Ramos (cell line): ENCODE measurements around the gene SNU13.
"Not testable (repeated sequence)": the region's sequence is repeated elsewhere in the genome, so short reads cannot be mapped to it uniquely, and the experiment has no call there.

Experiments used
- in situ Hi-C: fragments of 300-500 bp; cut with MboI; formaldehyde crosslinking; loops from one replicate; pipeline ENCODE4 v1.14.3; 2022; ENCODE audit warnings: low sequenced_read_pairs; ENCODE audit not compliant: unreplicated experiment

SNU13 gene

GRCh38 chr22:41688365-41689211, at the start of gene SNU13:
Gene SNU13, minus strand, starts transcription at chr22:41688867. Its CDS starts 71 bp downstream, at chr22:41688796.
- in situ Hi-C loops: no loop called here

- in situ Hi-C loops: not testable (repeated sequence)
These were observed 44.6 kb upstream of the SNU13 start for GRCh38 chr22:41733241-41733640.

- in situ Hi-C loops: no loop called here
These were observed 43.6 kb upstream of the SNU13 start for GRCh38 chr22:41732096-41732772.

DNA sequence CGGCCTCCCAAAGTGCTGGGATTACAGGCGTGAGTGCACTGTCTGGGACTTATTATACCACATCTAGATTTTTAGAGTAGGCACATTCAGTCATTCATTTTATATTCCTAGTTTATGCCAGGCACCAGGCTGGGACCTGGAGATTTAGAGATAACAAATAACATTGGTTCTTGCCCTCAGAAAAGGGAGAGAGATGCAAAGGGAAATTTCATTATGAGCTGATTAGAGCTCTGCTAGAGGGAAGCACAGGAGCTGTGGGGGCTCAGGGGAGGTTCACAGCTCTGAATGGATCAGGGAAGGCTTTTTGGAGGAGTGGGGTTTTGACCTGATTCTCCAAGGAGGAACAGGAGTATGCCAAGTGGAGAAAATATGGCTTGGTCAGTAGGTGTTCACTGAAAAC, 42.9 kb upstream of the SNU13 start:
- in situ Hi-C loops: no loop called here

DNA sequence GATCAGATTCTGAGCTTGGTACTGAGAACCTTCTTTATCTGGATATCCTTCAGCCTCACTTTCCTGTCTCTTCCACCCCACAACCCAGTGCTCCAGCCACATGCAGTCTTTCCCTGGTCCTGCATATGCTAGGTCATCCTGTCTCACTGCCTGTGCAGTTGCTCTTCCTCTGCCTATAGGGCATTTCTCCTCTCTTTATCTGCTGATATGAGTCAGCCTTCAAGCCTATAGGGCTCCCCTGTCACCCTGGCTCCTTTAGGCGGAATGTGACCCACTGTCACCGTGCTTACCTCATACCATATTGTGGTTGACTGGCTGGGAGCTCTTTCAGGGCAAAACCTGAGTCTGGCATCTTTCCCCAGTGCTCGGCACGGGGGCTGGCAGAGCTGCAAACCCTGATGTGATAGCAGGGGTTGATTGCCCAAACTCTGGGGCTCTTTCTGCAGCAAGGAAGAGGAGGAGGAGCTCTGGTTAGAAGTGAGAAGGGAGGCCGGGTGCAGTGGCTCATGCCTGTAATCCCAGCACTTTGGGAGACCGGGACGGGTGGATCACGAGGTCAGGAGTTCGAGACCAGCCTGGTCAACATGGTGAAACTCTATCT, 36.9 kb upstream of the SNU13 start:
- in situ Hi-C loops: no loop called here

DNA sequence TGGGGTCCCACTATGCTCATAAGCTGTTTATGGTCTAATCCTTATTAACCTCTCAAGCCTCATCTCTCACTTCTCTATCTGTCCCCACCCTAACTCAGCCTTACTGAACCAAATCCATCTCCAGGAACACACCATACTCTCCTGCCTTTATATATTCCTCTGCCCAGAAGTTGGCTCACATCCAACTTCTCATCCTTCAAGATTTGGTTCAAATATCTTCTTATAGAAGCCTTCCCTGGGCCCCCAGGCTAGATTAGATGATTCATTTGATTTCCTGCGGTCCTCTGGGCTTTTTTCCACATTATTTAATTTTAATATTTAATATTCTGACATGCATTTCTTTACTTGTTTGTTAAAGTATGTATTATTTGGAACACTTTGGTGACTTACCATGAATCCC, 33.8 kb upstream of the SNU13 start:
- in situ Hi-C loops: no loop called here

DNA sequence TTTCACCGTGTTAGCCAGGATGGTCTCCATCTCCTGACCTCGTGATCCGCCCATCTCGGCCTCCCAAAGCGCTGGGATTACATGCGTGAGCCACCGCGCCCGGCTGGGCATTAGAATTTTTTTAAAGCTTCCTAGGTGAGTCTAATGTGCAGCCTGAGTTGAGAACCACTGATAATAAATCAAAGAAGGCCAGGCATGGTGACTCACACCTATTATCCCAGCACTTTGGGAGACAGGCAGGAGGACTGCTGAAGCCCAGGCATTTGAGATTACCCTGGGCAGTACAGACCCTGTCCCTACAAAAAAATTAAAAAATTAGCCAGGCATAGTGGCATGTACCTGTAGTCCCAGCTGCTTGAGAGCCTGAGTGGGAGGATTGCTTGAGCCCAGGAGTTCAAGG, 24.3 kb upstream of the SNU13 start:
- in situ Hi-C loops: no loop called here

DNA sequence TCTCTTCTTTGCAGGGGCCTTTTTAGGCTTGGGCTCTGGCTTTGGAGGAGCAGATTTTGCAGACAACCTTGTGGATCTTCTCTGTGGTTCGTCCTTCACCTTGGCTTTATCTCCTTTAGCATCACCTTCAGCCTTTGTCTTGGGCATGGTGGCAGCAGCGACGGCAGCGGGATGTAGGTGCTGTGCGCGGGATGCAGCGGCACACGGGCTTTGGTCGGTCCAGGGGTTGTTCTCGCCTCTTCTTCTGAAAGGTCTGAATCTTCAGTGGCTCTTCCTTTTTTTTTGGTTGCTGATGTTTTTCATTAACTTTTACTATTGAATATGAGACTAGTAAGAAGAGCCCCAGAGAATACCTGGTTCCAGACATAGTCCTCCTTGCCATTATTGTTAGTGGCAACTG, 20.7 kb upstream of the SNU13 start:
- in situ Hi-C loops: no loop called here

GRCh38 chr22:41702763-41703162, 14.1 kb upstream of the SNU13 start:
- in situ Hi-C loops: no loop called here

DNA sequence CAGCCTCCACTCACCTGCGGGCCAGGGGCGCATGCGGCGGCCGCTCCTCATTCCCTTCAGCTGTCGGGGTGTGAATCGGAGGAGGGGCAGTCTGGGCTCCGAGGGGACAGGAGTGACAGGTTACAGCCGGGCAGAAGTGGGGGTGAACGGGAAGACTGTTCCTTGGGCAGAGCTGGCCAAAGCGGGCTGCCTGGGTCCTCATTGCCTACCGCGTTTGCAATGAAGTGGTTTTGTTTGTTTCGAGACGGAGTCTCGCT, 11.4 kb upstream of the SNU13 start:
- in situ Hi-C loops: no loop called here

GRCh38 chr22:41699264-41700107, 10.8 kb upstream of the SNU13 start, which contains the start of gene MEI1:
Gene MEI1, plus strand, starts transcription at chr22:41699503. Its CDS starts 36 bp downstream, at chr22:41699539.
- in situ Hi-C loops: loop anchor here (5.0 kb wide), 1 partner anchor 243 kb away; no protein-coding TSS in a partner anchor

DNA sequence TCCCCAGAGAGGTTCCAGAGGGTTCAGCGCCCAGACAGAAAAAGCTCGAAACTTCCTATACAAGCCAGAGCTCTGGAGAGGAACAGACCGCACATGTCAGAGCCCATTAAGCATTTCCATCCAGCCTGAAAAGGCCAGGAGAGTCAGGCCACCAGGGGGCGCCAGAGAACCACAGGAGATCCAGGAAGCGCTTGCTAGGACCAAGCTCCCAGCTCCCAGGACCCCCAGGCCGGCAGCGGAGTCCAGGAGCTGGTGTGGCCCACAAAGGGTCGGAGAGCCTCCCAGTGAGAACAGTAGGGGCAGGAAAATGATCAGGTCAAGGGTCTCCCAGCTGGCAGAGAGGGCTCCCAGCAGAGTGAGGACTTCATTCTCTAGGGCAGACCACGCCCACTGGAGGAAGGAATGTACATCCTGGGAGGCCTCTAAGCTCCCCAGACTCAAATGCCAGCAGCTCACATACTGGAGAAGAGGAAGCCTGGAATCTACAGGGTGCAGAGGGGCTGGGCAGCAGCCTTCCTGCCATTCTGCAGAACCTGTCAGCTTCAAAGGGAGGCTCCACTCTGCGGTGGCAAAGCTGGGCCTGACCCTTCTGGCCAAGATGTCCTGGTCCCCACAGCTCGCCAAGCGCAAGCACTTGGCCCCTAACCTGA, 8.6 kb upstream of the SNU13 start:
- in situ Hi-C loops: loop anchor here (5.0 kb wide), 1 partner anchor 245 kb away; no protein-coding TSS in a partner anchor

- in situ Hi-C loops: loop anchor here (5.0 kb wide), 1 partner anchor 246 kb away; no protein-coding TSS in a partner anchor
These were observed 8.0 kb upstream of the SNU13 start for GRCh38 chr22:41696703-41697102.

- in situ Hi-C loops: loop anchor here (5.0 kb wide), 1 partner anchor 247 kb away; no protein-coding TSS in a partner anchor
These were observed 6.5 kb upstream of the SNU13 start for GRCh38 chr22:41695211-41695610.

DNA sequence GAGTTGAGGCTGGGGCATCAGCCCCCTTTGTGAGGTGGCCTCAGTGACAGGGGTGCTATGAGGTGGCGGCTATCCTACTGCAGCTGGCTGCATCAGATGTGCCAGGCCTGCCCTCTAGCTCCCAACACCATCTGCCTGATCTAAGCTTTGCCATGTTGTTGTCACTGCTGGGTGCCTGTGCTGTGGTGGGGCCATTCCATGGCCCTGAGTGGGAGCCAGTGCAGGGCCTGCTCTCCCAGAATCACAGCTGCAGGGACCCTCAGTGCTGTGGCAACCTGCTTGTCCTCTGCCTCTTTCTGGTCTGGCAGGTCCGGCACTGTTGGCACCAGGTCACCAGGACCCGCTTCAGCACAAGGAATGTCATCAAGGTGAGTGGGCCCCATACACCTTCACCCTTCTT, 1.8 kb upstream of the SNU13 start:
- in situ Hi-C loops: no loop called here

DNA sequence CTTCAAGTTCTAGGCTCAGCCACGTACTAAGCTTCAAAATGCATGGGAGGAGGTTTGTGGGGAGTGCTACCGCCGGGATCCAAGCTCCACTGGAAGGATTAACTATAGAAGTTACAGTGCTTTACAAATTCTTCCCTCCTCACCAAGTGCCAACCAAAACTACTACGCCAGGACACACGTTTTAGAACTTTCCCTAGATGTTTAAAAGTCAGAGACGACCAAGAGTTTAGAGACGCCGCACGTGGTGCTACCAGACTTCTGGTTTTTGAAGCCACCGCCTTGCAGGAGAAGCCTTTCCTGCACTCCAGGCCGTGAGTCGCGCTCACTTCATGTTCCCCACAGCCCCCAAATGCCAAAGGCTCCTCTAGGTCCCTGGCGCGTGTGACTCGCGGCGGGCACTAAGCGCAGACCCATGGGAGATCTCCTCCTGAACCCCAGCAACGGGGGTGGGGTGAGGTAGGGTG, 734 bp downstream of the SNU13 start:
- in situ Hi-C loops: no loop called here

DNA sequence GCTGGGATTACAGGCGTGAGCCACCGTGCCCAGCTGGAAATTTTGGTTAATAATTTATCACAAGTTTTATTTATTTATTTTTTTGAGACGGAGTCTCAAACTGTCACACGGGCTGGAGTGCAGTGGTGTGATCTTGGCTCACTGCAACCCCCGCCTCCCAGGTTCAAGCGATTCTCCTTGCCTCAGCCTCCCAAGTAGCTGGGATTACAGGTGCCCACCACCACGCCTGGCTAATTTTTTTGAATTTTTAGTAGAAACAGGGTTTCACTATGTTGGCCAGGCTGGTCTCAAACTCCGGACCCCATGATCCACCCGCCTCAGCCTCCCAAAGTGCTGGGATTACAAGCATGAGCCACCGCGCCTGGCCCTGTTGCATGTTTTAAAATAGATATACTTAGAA, 1.8 kb downstream of the SNU13 start:
- in situ Hi-C loops: not testable (repeated sequence)

DNA sequence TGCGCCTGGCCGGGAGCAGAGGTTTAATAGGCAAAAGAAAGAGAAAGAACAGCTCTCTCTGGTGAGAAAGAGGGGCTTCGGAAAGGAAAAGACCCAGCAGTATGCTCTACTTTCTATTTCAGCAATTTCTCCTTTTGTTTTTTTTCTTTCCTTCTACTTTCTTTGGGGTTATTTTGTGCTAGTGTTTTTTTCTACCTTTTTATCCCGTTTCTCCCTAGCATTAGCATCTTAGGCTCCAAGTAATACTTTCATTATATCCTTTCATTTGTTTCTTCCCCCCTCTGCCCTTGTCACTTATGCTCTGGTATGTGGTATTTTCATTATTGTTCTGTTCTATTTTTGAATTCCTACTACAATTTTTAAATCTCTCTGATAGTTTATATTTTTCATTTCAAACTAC, 4.5 kb downstream of the SNU13 start:
- in situ Hi-C loops: no loop called here

- in situ Hi-C loops: no loop called here
These were observed 5.1 kb downstream of the SNU13 start for GRCh38 chr22:41683616-41684015.

DNA sequence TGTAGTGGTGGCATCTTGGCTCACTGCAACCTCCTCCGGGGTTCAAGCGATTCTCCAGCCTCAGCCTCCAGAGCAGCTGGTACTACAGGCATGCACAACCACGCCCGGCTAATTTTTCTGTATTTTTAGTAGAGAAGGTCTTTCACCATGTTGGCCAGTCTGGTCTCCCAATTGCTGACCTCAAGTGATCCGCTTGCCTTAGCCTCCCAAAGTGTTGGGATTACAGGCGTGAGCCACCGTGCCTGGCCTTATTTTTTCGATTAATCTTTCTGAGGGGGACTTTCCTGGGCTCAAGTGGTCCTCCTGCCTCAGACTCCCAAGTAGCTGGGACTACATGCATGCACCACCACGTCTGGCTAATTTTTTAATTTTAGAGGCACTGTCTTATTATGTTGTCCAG, 5.6 kb downstream of the SNU13 start:
- in situ Hi-C loops: no loop called here
